Suprapubic skin (tissue), 4 donors: ENCODE results near the gene LRRC53. TPM values are rescaled to one million over a fixed set of nuclear protein-coding genes. Genes with fewer than 3 reads are reported as not detected.

Experiments used
- DNase-seq, 2 donors: peaks; one replicate each; pipeline ENCODE4 v3.0.0-alpha.2; 2019; ENCODE audit warnings: low spot score in 2 of 2
- H3K27ac ChIP-seq: fragments of 200-600 bp; sonication (generic); one replicate; pipeline ENCODE4 v1.5.1; 2019
- H3K27me3 ChIP-seq: fragments of 200-600 bp; sonication (generic); one replicate; pipeline ENCODE4 v1.5.1; 2019
- H3K36me3 ChIP-seq: fragments of 200-600 bp; sonication (generic); one replicate; pipeline ENCODE4 v1.5.1; 2019
- H3K4me1 ChIP-seq: fragments of 200-600 bp; sonication (generic); one replicate; pipeline ENCODE4 v1.5.1; 2019
- H3K4me3 ChIP-seq: fragments of 200-600 bp; sonication (generic); one replicate; pipeline ENCODE4 v1.5.1; 2019; ENCODE audit warnings: mild to moderate bottlenecking
- H3K9me3 ChIP-seq: fragments of 200-600 bp; sonication (generic); one replicate; pipeline ENCODE4 v1.5.1; 2019
- CTCF ChIP-seq, 2 donors: fragments of 200-600 bp in 1 of 2; fragments of 450-650 bp in 1 of 2; sonication (generic) in 1 of 2; IDR thresholded peaks; one replicate each; pipeline ENCODE4 v1.5.1; 2016 to 2019; ENCODE audit warnings: antibody characterized with exemption in 2 of 2, mild to moderate bottlenecking in 1 of 2, moderate library complexity in 1 of 2
- EP300 ChIP-seq: sonication (generic); formaldehyde crosslinking; IDR thresholded peaks from one replicate; pipeline ENCODE4 v1.6.1; 2017; ENCODE audit warnings: antibody characterized with exemption
- POLR2A ChIP-seq, 2 donors: fragments of 450-650 bp; IDR thresholded peaks; one replicate each; pipeline ENCODE4 v1.6.1; 2017; ENCODE audit warnings: antibody characterized with exemption in 2 of 2, mild to moderate bottlenecking in 2 of 2, moderate library complexity in 2 of 2
- POLR2AphosphoS5 ChIP-seq, 3 donors: sonication (generic); formaldehyde crosslinking; IDR thresholded peaks; one replicate each; pipeline ENCODE4 v1.6.1; 2017; ENCODE audit warnings: antibody characterized with exemption in 3 of 3
- WGBS: methylation state at CpG from one replicate; pipeline ENCODE4 v1.1.5; 2018; 5-methylcytosine and 5-hydroxymethylcytosine counted together
- total RNA-seq, 4 donors: library from RNA; depleted of rRNA; stranded (reverse); fragments of >200 nt; gene quantifications; one replicate each; pipeline ENCODE4 v1.1.0, GENCODE V29; 2016

LRRC53 gene
- total RNA-seq, 4 donors from 2014 or later = not detected

GRCh38 chr1:74523873-74524480 is 11.6 kb upstream of the LRRC53 start:
- WGBS = 82% methylated on average over 2 of the region's 2 CpGs

GRCh38 chr1:74522148-74522547 is 9.7 kb upstream of the LRRC53 start:
- H3K27me3 ChIP-seq = no peaks in the 10 kb centered on the region
- no peak for DNase-seq
- H3K9me3 ChIP-seq = no peaks in the 10 kb centered on the region
- no peaks in the 10 kb centered on the region for H3K36me3 ChIP-seq
- no peak overlapping the region for H3K27ac ChIP-seq
- H3K4me1 ChIP-seq = no peaks in the 10 kb centered on the region
- H3K4me3 ChIP-seq = no peak overlapping the region
- WGBS = 25% methylated on average over 4 of the region's 4 CpGs
- TF ChIP-seq POLR2A (IDR thresholded peaks at IDR 0.05) (no peak), EP300 (no peak), POLR2AphosphoS5 (IDR thresholded peaks at IDR 0.05) (no peak), CTCF (IDR thresholded peaks at IDR 0.05) (no peak)

More at GRCh38 chr1:74523873-74524480, 11.6 kb upstream of the LRRC53 start:
- Histone ChIP-seq H3K27ac (no peak overlapping the region), H3K27me3 (no peaks in the 10 kb centered on the region), H3K9me3 (no peaks in the 10 kb centered on the region), H3K4me1 (no peaks in the 10 kb centered on the region), H3K4me3 (no peak overlapping the region), H3K36me3 (no peaks in the 10 kb centered on the region)
- TF ChIP-seq POLR2A (IDR thresholded peaks at IDR 0.05) (no peak), CTCF (IDR thresholded peaks at IDR 0.05) (no peak), EP300 (no peak), POLR2AphosphoS5 (IDR thresholded peaks at IDR 0.05) (no peak)
- no peak for DNase-seq

DNA sequence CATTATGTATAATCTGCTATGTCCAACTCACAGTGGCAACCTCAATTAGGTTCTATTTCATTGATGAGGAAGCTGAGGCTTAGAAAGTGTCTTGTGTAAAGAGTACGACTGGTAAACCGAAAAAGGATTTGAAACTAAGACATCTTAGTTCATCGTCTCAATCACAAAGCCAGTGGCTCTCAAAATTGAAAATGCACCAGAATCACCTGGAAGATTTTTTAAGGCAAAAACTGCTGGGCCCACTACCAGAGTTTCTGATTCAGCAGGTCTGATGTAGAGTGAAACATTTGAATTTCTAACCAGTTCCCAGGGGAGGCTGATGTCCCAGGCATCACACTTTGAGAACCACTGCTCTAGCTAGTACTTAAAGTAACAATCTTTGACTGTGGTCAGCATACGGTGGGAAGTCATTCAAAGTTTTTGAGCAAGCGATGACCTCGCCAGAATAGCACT is 5.2 kb upstream of the LRRC53 start:
- TF ChIP-seq CTCF (IDR thresholded peaks at IDR 0.05) (no peak), POLR2AphosphoS5 (IDR thresholded peaks at IDR 0.05) (no peak)
- no peaks in the 10 kb centered on the region for H3K9me3 ChIP-seq
- no peak overlapping the region for H3K27ac ChIP-seq
- no peak overlapping the region for H3K4me3 ChIP-seq
- H3K4me1 ChIP-seq = no peaks in the 10 kb centered on the region
- H3K36me3 ChIP-seq = no peaks in the 10 kb centered on the region
- WGBS = 93% methylated on average over 6 of the region's 6 CpGs
- no peak for DNase-seq
- no peaks in the 10 kb centered on the region for H3K27me3 ChIP-seq

GRCh38 chr1:74513411-74514300 is 1.2 kb upstream of the LRRC53 start:
- Histone ChIP-seq H3K36me3 (no peaks in the 10 kb centered on the region), H3K9me3 (no peaks in the 10 kb centered on the region), H3K27ac (no peak overlapping the region), H3K4me3 (no peak overlapping the region), H3K27me3 (no peaks in the 10 kb centered on the region), H3K4me1 (no peaks in the 10 kb centered on the region)
- TF ChIP-seq POLR2AphosphoS5 (IDR thresholded peaks at IDR 0.05) (no peak), POLR2A (IDR thresholded peaks at IDR 0.05) (no peak), EP300 (no peak), CTCF (IDR thresholded peaks at IDR 0.05) (no peak)
- DNase-seq = no peak
- 69% methylated on average over 8 of the region's 8 CpGs for WGBS

GRCh38 chr1:74508449-74508848 is 4.0 kb downstream of the LRRC53 start:
- H3K27ac ChIP-seq = no peak overlapping the region
- no peaks in the 10 kb centered on the region for H3K4me1 ChIP-seq
- no peak for DNase-seq
- no peaks in the 10 kb centered on the region for H3K36me3 ChIP-seq
- H3K4me3 ChIP-seq = no peak overlapping the region
- WGBS = 36% methylated on average over 3 of the region's 3 CpGs
- no peak for TF ChIP-seq POLR2A (IDR thresholded peaks at IDR 0.05)
- no peak for TF ChIP-seq CTCF (IDR thresholded peaks at IDR 0.05)
- TF ChIP-seq POLR2AphosphoS5 (IDR thresholded peaks at IDR 0.05) = no peak
- TF ChIP-seq EP300 = no peak
- no peaks in the 10 kb centered on the region for H3K9me3 ChIP-seq
- no peaks in the 10 kb centered on the region for H3K27me3 ChIP-seq
